Measurements from ENCODE around the gene PSMC1. TPM values are rescaled to one million over a fixed set of nuclear protein-coding genes. Genes with fewer than 3 reads are reported as not detected.
"Not testable (repeated sequence)": the region's sequence is repeated elsewhere in the genome, so short reads cannot be mapped to it uniquely, and the experiment has no call there.

PSMC1 gene
- 100 to 1,000 TPM in 1 of 2 donors, 10 to 100 TPM in 1; 64.3 to 103 TPM for total RNA-seq
- 100 to 1,000 TPM in 5 of 6 donors, 10 to 100 TPM in 1; 89.5 to 118 (median 109) TPM for polyA plus RNA-seq (ENCODE audit: insufficient read length in 6 of 6)
- long read RNA-seq, donor 1, full-length matches to known transcripts = 41 of 93 reads
- long read RNA-seq, donor 1, partial matches to known transcripts = 52 of 93 reads
- long read RNA-seq, donor 1, other reads (novel, unspliced or antisense) = 0 of 93 reads
- long read RNA-seq, donor 2, full-length matches to known transcripts = 32 of 65 reads
- long read RNA-seq, donor 2, partial matches to known transcripts = 33 of 65 reads
- long read RNA-seq, donor 2, other reads (novel, unspliced or antisense) = 0 of 65 reads
- long read RNA-seq, donor 3, full-length matches to known transcripts = 34 of 43 reads
- long read RNA-seq, donor 3, partial matches to known transcripts = 9 of 43 reads
- long read RNA-seq, donor 3, other reads (novel, unspliced or antisense) = 0 of 43 reads
- long read RNA-seq, donor 4, full-length matches to known transcripts = 40 of 46 reads
- long read RNA-seq, donor 4, partial matches to known transcripts = 5 of 46 reads
- long read RNA-seq, donor 4, other reads (novel, unspliced or antisense) = 1 of 46 reads
- long read RNA-seq, donor 5, full-length matches to known transcripts = 25 of 53 reads
- long read RNA-seq, donor 5, partial matches to known transcripts = 28 of 53 reads
- long read RNA-seq, donor 5, other reads (novel, unspliced or antisense) = 0 of 53 reads
- long read RNA-seq, donor 6, full-length matches to known transcripts = 35 of 65 reads
- long read RNA-seq, donor 6, partial matches to known transcripts = 30 of 65 reads
- long read RNA-seq, donor 6, other reads (novel, unspliced or antisense) = 0 of 65 reads
- long read RNA-seq, donor 7, full-length matches to known transcripts = 19 of 19 reads
- long read RNA-seq, donor 7, partial matches to known transcripts = 0 of 19 reads
- long read RNA-seq, donor 7, other reads (novel, unspliced or antisense) = 0 of 19 reads
- long read RNA-seq, donor 8, full-length matches to known transcripts = 24 of 45 reads
- long read RNA-seq, donor 8, partial matches to known transcripts = 21 of 45 reads
- long read RNA-seq, donor 8, other reads (novel, unspliced or antisense) = 0 of 45 reads
- long read RNA-seq, donor 9 = 0 reads
- long read RNA-seq, donor 10, full-length matches to known transcripts = 122 of 136 reads
- long read RNA-seq, donor 10, partial matches to known transcripts = 8 of 136 reads
- long read RNA-seq, donor 10, other reads (novel, unspliced or antisense) = 6 of 136 reads
- long read RNA-seq, donor 11 = 0 reads
- long read RNA-seq, donor 12, full-length matches to known transcripts = 25 of 42 reads
- long read RNA-seq, donor 12, partial matches to known transcripts = 17 of 42 reads
- long read RNA-seq, donor 12, other reads (novel, unspliced or antisense) = 0 of 42 reads

- intact Hi-C loops (cut with DNase I) = no loop called here
- Histone ChIP-seq H3K4me1 (peaks cover 11 to 19% of the 10 kb centered on the region in 2 donors), H3K27ac (peak within 1 kb of the TSS; percentile 65 to 87), H3K27me3 (peaks cover 0 to 29% of the 10 kb centered on the region in 2 donors), H3K36me3 (peaks cover 3 to 28% of the 10 kb centered on the region in 2 donors), H3K4me3 (peak within 1 kb of the TSS; percentile 91 to 99), H3K9me3 (no peaks in the 10 kb centered on the region)
- peak; percentile 99 for ATAC-seq
- peak; percentile 88 to 95 (median 94) for DNase-seq
- no peak for TF ChIP-seq CTCF (IDR thresholded peaks at IDR 0.05)
Observed at GRCh38 chr14:90256354-90257131, at the start of gene PSMC1. PSMC1 (plus strand) TSS chr14:90256553; CDS start chr14:90256598, 45 bp downstream.

- DNase-seq = no peak
- intact Hi-C loops (cut with DNase I) = no loop called here
- no peak for TF ChIP-seq CTCF (IDR thresholded peaks at IDR 0.05)
- Histone ChIP-seq H3K27ac (no peak overlapping the region), H3K4me1 (no peaks in the 10 kb centered on the region), H3K27me3 (peaks cover 0 to 8% of the 10 kb centered on the region in 2 donors), H3K4me3 (no peak overlapping the region), H3K9me3 (peaks cover 0 to 4% of the 10 kb centered on the region in 2 donors), H3K36me3 (no peaks in the 10 kb centered on the region)
- ATAC-seq = no peak
Observed at GRCh38 chr14:90213099-90213748, 43.1 kb upstream of the PSMC1 start.

- no peaks in the 10 kb centered on the region for H3K36me3 ChIP-seq
- no peak overlapping the region for H3K4me3 ChIP-seq
- intact Hi-C loops (cut with DNase I) = no loop called here
- no peak for DNase-seq
- no peak overlapping the region for H3K27ac ChIP-seq
- TF ChIP-seq CTCF (IDR thresholded peaks at IDR 0.05) = no peak
- no peaks in the 10 kb centered on the region for H3K4me1 ChIP-seq
- H3K27me3 ChIP-seq = peaks cover 0 to 3% of the 10 kb centered on the region in 2 donors
- ATAC-seq = no peak
- peaks cover 0 to 6% of the 10 kb centered on the region in 2 donors for H3K9me3 ChIP-seq
Observed at GRCh38 chr14:90228478-90228877, 27.9 kb upstream of the PSMC1 start.

GRCh38 chr14:90229942-90230341 lies 26.4 kb upstream of the PSMC1 start:
- intact Hi-C loops (cut with DNase I) = loop anchor here in 1 of 2 donors (10.0 kb wide), 1 partner anchor 255 kb away; no protein-coding TSS in a partner anchor
- not testable (repeated sequence) for H3K36me3 ChIP-seq, H3K4me1 ChIP-seq, DNase-seq, H3K4me3 ChIP-seq, ATAC-seq, H3K9me3 ChIP-seq, H3K27ac ChIP-seq
- H3K27me3 ChIP-seq = peaks cover 0 to 13% of the 10 kb centered on the region in 2 donors
